GM19397 (cell line): ENCODE data around the gene VWA3B.
"Not testable (repeated sequence)": the region's sequence is repeated elsewhere in the genome, so short reads cannot be mapped to it uniquely, and the experiment has no call there.

Experiments used
- ATAC-seq: cut with Tn5 transposase; IDR thresholded peaks from one replicate; pipeline ENCODE4 v1.9.1; 2021; ENCODE audit warnings: mild to moderate bottlenecking, moderate library complexity; ENCODE audit not compliant: unreplicated experiment

VWA3B gene

GRCh38 chr2:98242003-98242402, 155.0 kb downstream of the VWA3B start:
- no peak for ATAC-seq

- ATAC-seq = no peak
Measured at GRCh38 chr2:98245491-98245890, 158.5 kb downstream of the VWA3B start.

GRCh38 chr2:98247383-98247782, 160.4 kb downstream of the VWA3B start:
- no peak for ATAC-seq

GRCh38 chr2:98252038-98252773, 165.2 kb downstream of the VWA3B start:
- no peak for ATAC-seq

- ATAC-seq = no peak
Measured at GRCh38 chr2:98253461-98254070, 166.6 kb downstream of the VWA3B start.

- no peak for ATAC-seq
Measured at GRCh38 chr2:98254504-98255059, 167.6 kb downstream of the VWA3B start.

GRCh38 chr2:98258906-98259305, 171.9 kb downstream of the VWA3B start:
- ATAC-seq = no peak

- no peak for ATAC-seq
Measured at GRCh38 chr2:98263362-98263761, 176.4 kb downstream of the VWA3B start.

GRCh38 chr2:98268225-98268624, 181.3 kb downstream of the VWA3B start:
- not testable (repeated sequence) for ATAC-seq

GRCh38 chr2:98269274-98269673, 182.3 kb downstream of the VWA3B start:
- ATAC-seq = no peak

GRCh38 chr2:98269830-98270229, 182.9 kb downstream of the VWA3B start:
- ATAC-seq = no peak

GRCh38 chr2:98277162-98277859, 190.3 kb downstream of the VWA3B start:
- no peak for ATAC-seq

GRCh38 chr2:98278074-98278473, 191.1 kb downstream of the VWA3B start:
- ATAC-seq = no peak

GRCh38 chr2:98280376-98281102, 193.6 kb downstream of the VWA3B start:
- peak; percentile 48 for ATAC-seq

- ATAC-seq = no peak
Measured at GRCh38 chr2:98281607-98282006, 194.6 kb downstream of the VWA3B start.

GRCh38 chr2:98282109-98282508, 195.1 kb downstream of the VWA3B start:
- ATAC-seq = no peak

GRCh38 chr2:98293030-98293429, 206.1 kb downstream of the VWA3B start:
- no peak for ATAC-seq

- ATAC-seq = no peak
Measured at GRCh38 chr2:98293931-98294687, 207.1 kb downstream of the VWA3B start.

GRCh38 chr2:98294711-98295110, 207.7 kb downstream of the VWA3B start:
- no peak for ATAC-seq

- ATAC-seq = no peak
Measured at GRCh38 chr2:98295275-98295674, 208.3 kb downstream of the VWA3B start.
